ENCODE data around the gene PCDHA13.
"Not testable (repeated sequence)": the region's sequence is repeated elsewhere in the genome, so short reads cannot be mapped to it uniquely, and the experiment has no call there.

Gene PCDHA13

GRCh38 chr5:140881889-140882590 lies at the start of gene PCDHA13:
PCDHA13 (plus strand) TSS chr5:140882124; CDS start chr5:140882269, 145 bp downstream.
- DNase-seq (ENCODE audit: low spot score) = no peak

GRCh38 chr5:140833993-140834392 lies 47.9 kb upstream of the PCDHA13 start, which contains the start of gene PCDHA7:
PCDHA7 (plus strand) TSS chr5:140834269; CDS start chr5:140834384, 115 bp downstream.
- no peak for DNase-seq (ENCODE audit: low spot score)

DNA sequence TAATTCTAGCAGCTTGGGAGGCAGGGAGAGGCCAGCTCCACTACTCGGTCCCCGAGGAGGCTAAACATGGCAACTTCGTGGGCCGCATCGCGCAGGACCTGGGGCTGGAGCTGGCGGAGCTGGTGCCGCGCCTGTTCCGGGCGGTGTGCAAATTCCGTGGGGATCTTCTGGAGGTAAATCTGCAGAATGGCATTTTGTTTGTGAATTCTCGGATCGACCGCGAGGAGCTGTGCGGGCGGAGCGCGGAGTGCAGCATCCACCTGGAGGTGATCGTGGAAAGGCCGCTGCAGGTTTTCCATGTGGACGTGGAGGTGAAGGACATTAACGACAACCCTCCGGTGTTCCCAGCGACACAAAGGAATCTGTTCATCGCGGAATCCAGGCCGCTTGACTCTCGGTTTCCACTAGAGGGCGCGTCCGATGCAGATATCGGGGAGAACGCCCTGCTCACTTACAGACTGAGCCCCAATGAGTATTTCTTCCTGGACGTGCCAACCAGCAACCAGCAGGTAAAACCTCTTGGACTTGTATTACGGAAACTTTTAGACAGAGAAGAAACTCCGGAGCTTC lies 47.4 kb upstream of the PCDHA13 start:
- not testable (repeated sequence) for DNase-seq (ENCODE audit: low spot score)

- no peak for DNase-seq (ENCODE audit: low spot score)
Measured at GRCh38 chr5:140835622-140836510, 46.1 kb upstream of the PCDHA13 start.

DNA sequence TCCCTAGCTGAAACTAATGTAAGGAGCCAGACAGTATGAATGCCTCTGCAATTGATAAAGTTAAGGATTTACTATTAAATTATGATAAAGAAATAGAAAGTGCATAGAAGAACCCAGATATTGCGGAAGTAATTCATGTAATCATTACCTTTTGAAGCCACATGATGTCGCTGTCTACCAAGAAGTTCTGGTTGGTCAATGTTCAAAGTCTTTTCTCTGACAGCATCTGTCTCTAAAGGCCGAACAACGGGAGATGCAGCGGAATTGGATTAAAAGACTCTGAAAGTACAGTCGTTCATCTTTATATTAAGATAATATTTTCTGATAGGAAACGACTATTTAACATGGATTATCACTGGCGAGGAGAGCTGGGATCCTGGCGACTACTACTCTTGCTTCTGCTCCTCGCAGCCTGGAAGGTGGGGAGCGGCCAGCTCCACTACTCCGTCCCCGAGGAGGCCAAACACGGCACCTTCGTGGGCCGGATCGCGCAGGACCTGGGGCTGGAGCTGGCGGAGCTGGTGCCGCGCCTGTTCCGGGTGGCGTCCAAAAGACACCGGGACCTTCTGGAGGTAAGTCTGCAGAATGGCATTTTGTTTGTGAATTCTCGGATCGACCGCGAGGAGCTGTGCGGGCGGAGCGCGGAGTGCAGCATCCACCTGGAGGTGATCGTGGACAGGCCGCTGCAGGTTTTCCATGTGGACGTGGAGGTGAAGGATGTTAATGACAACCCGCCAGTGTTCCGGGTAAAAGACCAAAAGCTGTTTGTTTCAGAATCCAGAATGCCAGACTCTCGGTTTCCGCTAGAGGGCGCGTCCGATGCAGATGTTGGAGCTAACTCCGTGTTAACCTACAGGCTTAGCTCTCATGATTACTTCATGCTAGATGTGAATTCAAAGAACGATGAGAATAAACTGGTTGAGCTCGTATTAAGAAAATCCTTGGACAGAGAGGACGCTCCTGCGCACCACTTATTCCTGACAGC lies 40.7 kb upstream of the PCDHA13 start, which contains the start of gene PCDHA8:
PCDHA8 (plus strand) TSS at position 210 of the 985 bp plus-strand sequence; CDS start at position 345, 135 bp downstream.
- peak; percentile 72 for DNase-seq (ENCODE audit: low spot score)

- no peak for DNase-seq (ENCODE audit: low spot score)
Measured at GRCh38 chr5:140842798-140843733, 38.9 kb upstream of the PCDHA13 start.

DNA sequence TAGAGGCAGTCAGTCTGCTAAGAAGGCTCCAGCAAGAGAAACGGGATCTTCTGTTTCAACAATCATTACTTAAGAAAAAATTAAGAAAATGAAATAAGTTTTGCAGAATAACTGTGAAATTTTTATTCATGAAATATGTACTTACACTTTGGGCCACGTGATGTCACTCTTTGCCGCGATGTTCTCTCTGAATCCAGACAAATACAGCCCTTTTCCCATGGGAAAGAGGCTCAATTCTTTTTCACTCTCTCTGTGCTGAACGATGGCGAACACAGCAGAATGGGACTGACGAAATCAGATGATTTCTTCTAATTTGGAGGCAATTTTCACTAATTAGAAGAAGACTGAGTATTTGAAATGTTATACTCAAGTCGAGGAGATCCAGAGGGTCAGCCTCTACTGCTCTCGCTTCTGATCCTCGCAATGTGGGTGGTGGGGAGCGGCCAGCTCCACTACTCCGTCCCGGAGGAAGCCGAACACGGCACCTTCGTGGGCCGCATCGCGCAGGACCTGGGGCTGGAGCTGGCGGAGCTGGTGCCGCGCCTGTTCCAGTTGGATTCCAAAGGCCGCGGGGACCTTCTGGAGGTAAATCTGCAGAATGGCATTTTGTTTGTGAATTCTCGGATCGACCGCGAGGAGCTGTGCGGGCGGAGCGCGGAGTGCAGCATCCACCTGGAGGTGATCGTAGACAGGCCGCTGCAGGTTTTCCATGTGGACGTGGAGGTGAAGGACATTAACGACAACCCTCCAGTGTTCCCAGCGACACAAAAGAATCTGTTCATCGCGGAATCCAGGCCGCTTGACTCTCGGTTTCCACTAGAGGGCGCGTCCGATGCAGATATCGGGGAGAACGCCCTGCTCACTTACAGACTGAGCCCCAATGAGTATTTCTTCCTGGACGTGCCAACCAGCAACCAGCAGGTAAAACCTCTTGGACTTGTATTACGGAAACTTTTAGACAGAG lies 33.5 kb upstream of the PCDHA13 start, which contains the start of gene PCDHA9:
PCDHA9 (plus strand) TSS at position 244 of the 964 bp plus-strand sequence; CDS start at position 358, 114 bp downstream.
- DNase-seq (ENCODE audit: low spot score) = not testable (repeated sequence)

- DNase-seq (ENCODE audit: low spot score) = not testable (repeated sequence)
Measured at GRCh38 chr5:140849831-140850634, 31.9 kb upstream of the PCDHA13 start.

GRCh38 chr5:140855772-140856674 lies 25.9 kb upstream of the PCDHA13 start, which contains the start of gene PCDHA10:
PCDHA10 (plus strand) TSS chr5:140855897; CDS start chr5:140856049, 152 bp downstream.
- peak; percentile 61 for DNase-seq (ENCODE audit: low spot score)

DNA sequence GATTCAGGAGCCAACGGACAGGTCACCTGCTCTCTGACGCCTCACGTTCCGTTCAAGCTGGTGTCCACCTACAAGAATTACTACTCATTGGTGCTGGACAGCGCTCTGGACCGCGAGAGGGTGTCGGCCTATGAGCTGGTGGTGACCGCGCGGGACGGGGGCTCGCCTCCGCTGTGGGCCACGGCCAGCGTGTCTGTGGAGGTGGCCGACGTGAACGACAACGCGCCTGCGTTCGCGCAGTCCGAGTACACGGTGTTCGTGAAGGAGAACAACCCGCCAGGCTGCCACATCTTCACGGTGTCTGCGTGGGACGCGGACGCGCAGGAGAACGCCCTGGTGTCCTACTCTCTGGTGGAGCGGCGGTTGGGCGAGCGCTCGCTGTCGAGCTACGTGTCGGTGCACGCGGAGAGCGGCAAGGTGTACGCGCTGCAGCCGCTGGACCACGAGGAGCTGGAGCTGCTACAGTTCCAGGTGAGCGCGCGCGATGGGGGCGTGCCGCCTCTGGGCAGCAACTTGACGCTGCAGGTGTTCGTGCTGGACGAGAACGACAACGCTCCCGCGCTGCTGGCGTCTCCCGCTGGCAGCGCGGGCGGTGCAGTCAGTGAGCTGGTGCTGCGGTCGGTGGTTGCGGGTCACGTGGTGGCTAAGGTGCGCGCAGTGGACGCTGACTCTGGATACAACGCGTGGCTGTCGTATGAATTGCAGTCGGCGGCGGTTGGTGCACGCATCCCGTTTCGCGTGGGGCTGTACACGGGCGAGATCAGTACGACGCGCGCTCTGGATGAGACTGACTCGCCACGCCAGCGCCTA lies 24.5 kb upstream of the PCDHA13 start:
- DNase-seq (ENCODE audit: low spot score) = no peak

DNA sequence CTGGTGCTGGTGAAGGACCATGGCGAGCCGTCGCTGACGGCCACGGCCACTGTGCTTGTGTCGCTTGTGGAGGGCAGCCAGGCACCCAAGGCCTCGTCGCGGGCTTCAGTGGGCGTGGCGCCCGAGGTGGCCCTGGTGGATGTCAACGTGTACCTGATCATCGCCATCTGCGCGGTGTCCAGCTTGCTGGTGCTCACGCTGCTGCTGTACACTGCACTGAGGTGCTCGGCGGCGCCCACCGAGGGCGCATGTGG lies 24.0 kb upstream of the PCDHA13 start:
- no peak for DNase-seq (ENCODE audit: low spot score)

GRCh38 chr5:140862441-140863295 lies 19.3 kb upstream of the PCDHA13 start:
- DNase-seq (ENCODE audit: low spot score) = no peak

DNA sequence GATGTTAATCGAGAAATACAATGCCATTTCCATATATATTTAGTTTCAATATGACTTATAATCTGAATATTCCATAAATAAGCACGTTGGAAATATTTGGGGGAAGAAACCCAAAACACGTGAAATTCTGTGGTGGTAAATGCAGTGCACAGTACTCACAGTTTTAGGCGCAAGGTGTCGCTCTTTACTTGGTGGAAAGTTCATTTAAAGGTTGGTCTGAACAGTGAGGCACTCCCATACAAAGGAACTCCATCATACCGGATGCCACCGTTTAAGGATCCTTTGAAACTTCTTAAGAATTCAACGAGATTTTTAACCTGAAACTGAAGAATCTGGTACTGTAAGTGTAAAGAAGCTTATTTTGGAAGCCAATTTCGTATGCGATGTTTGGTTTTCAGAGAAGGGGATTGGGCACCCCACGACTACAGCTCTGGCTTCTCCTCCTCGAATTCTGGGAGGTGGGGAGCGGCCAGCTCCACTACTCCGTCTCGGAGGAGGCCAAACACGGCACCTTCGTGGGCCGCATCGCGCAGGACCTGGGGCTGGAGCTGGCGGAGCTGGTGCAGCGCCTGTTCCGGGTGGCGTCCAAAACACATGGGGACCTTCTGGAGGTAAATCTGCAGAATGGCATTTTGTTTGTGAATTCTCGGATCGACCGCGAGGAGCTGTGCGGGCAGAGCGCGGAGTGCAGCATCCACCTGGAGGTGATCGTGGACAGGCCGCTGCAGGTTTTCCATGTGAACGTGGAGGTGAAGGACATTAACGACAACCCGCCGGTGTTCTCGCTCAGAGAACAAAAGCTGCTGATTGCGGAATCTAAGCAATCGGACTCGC lies 13.0 kb upstream of the PCDHA13 start, which contains the start of gene PCDHA11:
PCDHA11 (plus strand) TSS at position 237 of the 834 bp plus-strand sequence; CDS start at position 384, 147 bp downstream.
- DNase-seq (ENCODE audit: low spot score) = peak; percentile 5

- peak; percentile 15 for DNase-seq (ENCODE audit: low spot score)
Measured at GRCh38 chr5:140869555-140869886, 12.4 kb upstream of the PCDHA13 start.

Measured in NAMALWA (cell line).